Trophoblast cell (in vitro differentiated cells and primary cell): ENCODE results near the gene TRIM14.
A peak's percentile ranks its signal among the peaks of the same experiment; 100 is the strongest.

Source experiments
- DNase-seq, 2 donors: peaks; one replicate each; pipeline ENCODE4 v3.0.0-alpha.2; 2016
- H2AFZ ChIP-seq: 2 replicates; pipeline ENCODE4 v1.6.1; 2013; ENCODE audit warnings: low read length, moderate library complexity, mild to moderate bottlenecking; ENCODE audit not compliant: insufficient read depth, poor library complexity
- H2AK5ac ChIP-seq: 2 replicates; pipeline ENCODE4 v1.6.1; 2013; ENCODE audit warnings: mild to moderate bottlenecking, low read length
- H2BK120ac ChIP-seq: 2 replicates; pipeline ENCODE4 v1.6.1; 2013; ENCODE audit warnings: low read length, mild to moderate bottlenecking, moderate library complexity; ENCODE audit not compliant: insufficient read depth, poor library complexity
- H2BK12ac ChIP-seq: 2 replicates; pipeline ENCODE4 v1.6.1; 2013; ENCODE audit warnings: mild to moderate bottlenecking, low read length, moderate library complexity
- H2BK5ac ChIP-seq: 2 replicates; pipeline ENCODE4 v1.6.1; 2013; ENCODE audit warnings: low read length, low read depth, moderate library complexity, mild to moderate bottlenecking; ENCODE audit not compliant: poor library complexity
- H3K14ac ChIP-seq: 2 replicates; pipeline ENCODE4 v1.6.1; 2013; ENCODE audit warnings: mild to moderate bottlenecking, low read length
- H3K18ac ChIP-seq: 2 replicates; pipeline ENCODE4 v1.6.1; 2013; ENCODE audit warnings: mild to moderate bottlenecking, low read length
- H3K23ac ChIP-seq: 2 replicates; pipeline ENCODE4 v1.6.1; 2013; ENCODE audit warnings: low read length
- H3K27ac ChIP-seq: 2 replicates; pipeline ENCODE4 v1.5.1; 2013; ENCODE audit warnings: low read depth, mild to moderate bottlenecking, inconsistent platforms, low read length, moderate library complexity
- H3K27me3 ChIP-seq: 2 replicates; pipeline ENCODE4 v1.6.1; 2013; ENCODE audit warnings: inconsistent platforms, mild to moderate bottlenecking, low read length, moderate library complexity; ENCODE audit not compliant: insufficient read depth
- H3K36me3 ChIP-seq, 2 experiments: 1 replicate in 1 of 2; 2 replicates in 1 of 2; pipeline ENCODE4 v1.6.1; 2013; ENCODE audit warnings: low read length in 2 of 2, mild to moderate bottlenecking in 2 of 2, moderate library complexity in 1 of 2; ENCODE audit not compliant: insufficient read depth in 2 of 2, control insufficient read depth in 1 of 2
- H3K4ac ChIP-seq: 2 replicates; pipeline ENCODE4 v1.6.1; 2013; ENCODE audit warnings: low read depth, mild to moderate bottlenecking, low read length, moderate library complexity
- H3K4me1 ChIP-seq, 2 experiments: 1 replicate in 1 of 2; 2 replicates in 1 of 2; pipeline ENCODE4 v1.6.1; 2013; ENCODE audit warnings: low read length in 2 of 2, mild to moderate bottlenecking in 2 of 2, moderate library complexity in 1 of 2; ENCODE audit not compliant: insufficient read depth in 2 of 2, control insufficient read depth in 1 of 2
- H3K4me2 ChIP-seq: 2 replicates; pipeline ENCODE4 v1.6.1; 2013; ENCODE audit warnings: inconsistent platforms, mild to moderate bottlenecking, low read length, moderate library complexity
- H3K4me3 ChIP-seq: 2 replicates; pipeline ENCODE4 v1.5.1; 2013; ENCODE audit warnings: mild to moderate bottlenecking, low read depth, low read length, inconsistent platforms
- H3K79me1 ChIP-seq: one replicate; pipeline ENCODE4 v1.6.1; 2013; ENCODE audit warnings: low read length
- H3K79me2 ChIP-seq: 2 replicates; pipeline ENCODE4 v1.6.1; 2013; ENCODE audit warnings: low read length, mild to moderate bottlenecking; ENCODE audit not compliant: control insufficient read depth, insufficient read depth, poor library complexity
- H3K9ac ChIP-seq: 2 replicates; pipeline ENCODE4 v1.6.1; 2013; ENCODE audit warnings: mild to moderate bottlenecking, low read length
- H3K9me3 ChIP-seq: 2 replicates; pipeline ENCODE4 v1.6.1; 2013; ENCODE audit warnings: low read depth, mild to moderate bottlenecking, control low read depth, inconsistent platforms, low read length; ENCODE audit not compliant: insufficient read depth
- H4K12ac ChIP-seq: 2 replicates; pipeline ENCODE4 v1.6.1; 2013; ENCODE audit warnings: low read depth, mild to moderate bottlenecking, low read length, moderate library complexity
- H4K8ac ChIP-seq: 2 replicates; pipeline ENCODE4 v1.6.1; 2013; ENCODE audit warnings: low read depth, mild to moderate bottlenecking, low read length, moderate library complexity
- H4K91ac ChIP-seq: one replicate; pipeline ENCODE4 v1.6.1; 2013; ENCODE audit warnings: low read depth, mild to moderate bottlenecking, low read length, moderate library complexity
- WGBS: extraction: QIAGEN DNeasy Blood & Tissue Kit; methylation state at CpG from one replicate; pipeline ENCODE4 v1.1.7; 2013; ENCODE audit warnings: missing lambda C conversion rate; ENCODE audit not compliant: insufficient read length, insufficient coverage; ENCODE audit errors: extremely low coverage; 5-methylcytosine and 5-hydroxymethylcytosine counted together

The TRIM14 gene

DNA sequence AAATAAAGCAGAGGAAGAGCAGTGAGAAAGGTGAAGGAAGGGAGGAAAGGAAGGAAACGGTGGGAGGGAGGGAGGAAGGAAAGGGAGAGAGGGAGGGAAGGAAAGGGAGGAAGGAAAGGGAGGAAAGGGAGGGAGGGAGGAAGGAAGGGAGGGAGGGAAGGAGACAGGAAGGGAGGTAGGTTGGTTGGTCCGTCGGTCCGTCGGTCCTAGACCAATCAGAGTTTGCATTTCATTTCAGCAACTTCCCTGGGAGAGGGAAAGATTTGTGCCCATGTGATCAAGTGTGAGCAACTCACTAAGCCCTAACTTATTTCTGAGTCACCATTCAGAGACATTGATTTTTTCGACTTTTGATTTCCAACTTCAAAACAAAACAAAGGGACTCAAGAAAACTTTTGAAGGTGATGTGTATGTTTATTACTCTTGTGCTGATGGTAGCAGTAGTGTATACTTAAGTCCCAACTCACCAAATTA is 43.7 kb downstream of the TRIM14 start:
- peak in 1 of 2 donors; percentile 62 for DNase-seq
- Histone ChIP-seq H3K9ac (no peak overlapping the region), H3K36me3 (peaks cover 8 to 19% of the 10 kb centered on the region in 2 experiments), H3K27ac (no peak overlapping the region), H3K4me3 (no peak overlapping the region), H3K4me1 (peaks cover 3 to 4% of the 10 kb centered on the region in 2 experiments), H2AFZ (no peak overlapping the region), H3K14ac (no peak overlapping the region), H3K79me1 (peaks cover 1% of the 10 kb centered on the region), H4K8ac (no peak overlapping the region), H3K4ac (peak overlapping the region; percentile 21), H3K23ac (no peak overlapping the region), H2BK12ac (no peak overlapping the region), H3K4me2 (no peak overlapping the region), H4K91ac (no peak overlapping the region), H2AK5ac (no peak overlapping the region), H2BK120ac (no peak overlapping the region), H2BK5ac (no peak overlapping the region), H3K79me2 (no peaks in the 10 kb centered on the region), H3K27me3 (no peaks in the 10 kb centered on the region), H3K18ac (no peak overlapping the region), H4K12ac (no peak overlapping the region), H3K9me3 (peaks cover 2% of the 10 kb centered on the region)
- 100% methylated on average over 1 of the region's 6 CpGs for WGBS

DNA sequence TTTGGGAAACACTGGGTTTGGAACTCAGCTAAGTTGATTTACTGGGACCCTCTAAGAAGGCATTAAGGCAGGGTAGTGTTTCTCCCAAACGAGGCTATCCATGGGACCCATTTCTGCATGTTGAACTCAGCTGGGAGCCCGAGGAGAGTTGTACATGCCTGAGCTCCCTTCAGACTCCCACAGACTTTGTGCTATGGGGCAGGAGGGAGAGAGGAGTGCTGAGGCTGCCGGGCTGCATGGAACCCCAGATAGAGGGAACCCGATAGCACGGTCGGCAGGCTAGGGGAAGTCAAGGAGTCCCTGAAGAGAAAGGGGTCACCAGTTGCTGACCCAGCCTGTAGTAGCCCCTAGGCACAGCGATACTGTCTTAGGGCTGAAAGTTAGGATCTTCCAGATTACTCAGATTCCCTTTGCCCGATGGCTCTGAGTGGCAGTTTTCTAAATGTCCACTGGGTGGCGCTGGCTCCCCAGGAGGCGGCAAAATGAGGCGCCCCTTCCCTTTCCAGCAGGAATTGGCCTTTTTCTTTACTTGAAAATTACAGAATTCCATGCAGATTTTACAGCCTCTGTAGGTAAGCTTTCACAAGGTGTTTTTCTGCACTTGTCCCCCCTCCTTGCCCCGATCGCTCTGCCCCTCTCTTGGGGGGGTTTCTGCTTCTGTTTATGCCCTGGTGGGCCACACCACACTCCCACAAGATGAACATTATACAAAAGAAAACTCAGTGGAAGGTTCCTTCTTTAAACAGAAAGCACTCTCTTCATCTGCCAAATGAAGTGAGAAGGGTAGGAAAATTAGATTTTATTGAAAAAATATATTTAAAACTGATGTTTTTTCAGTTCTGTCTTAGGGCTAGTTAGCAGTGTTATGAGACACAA is 44.7 kb downstream of the TRIM14 start:
- Histone ChIP-seq H2BK12ac (no peak overlapping the region), H3K9me3 (peaks cover 2% of the 10 kb centered on the region), H3K79me2 (no peaks in the 10 kb centered on the region), H3K9ac (no peak overlapping the region), H3K4ac (no peak overlapping the region), H2AFZ (no peak overlapping the region), H3K79me1 (peaks cover 1% of the 10 kb centered on the region), H3K4me2 (no peak overlapping the region), H3K23ac (no peak overlapping the region), H4K8ac (no peak overlapping the region), H3K27ac (no peak overlapping the region), H3K4me3 (no peak overlapping the region), H3K27me3 (no peaks in the 10 kb centered on the region), H2AK5ac (no peak overlapping the region), H3K36me3 (peaks cover 8 to 15% of the 10 kb centered on the region in 2 experiments), H2BK5ac (no peak overlapping the region), H3K18ac (peak overlapping the region; percentile 63), H3K14ac (no peak overlapping the region), H3K4me1 (peaks cover 3 to 4% of the 10 kb centered on the region in 2 experiments), H4K12ac (no peak overlapping the region), H4K91ac (no peak overlapping the region), H2BK120ac (no peak overlapping the region)
- WGBS = no CpG with 5 or more reads among the region's 13 CpGs
- DNase-seq = peak; percentile 57 to 88

DNA sequence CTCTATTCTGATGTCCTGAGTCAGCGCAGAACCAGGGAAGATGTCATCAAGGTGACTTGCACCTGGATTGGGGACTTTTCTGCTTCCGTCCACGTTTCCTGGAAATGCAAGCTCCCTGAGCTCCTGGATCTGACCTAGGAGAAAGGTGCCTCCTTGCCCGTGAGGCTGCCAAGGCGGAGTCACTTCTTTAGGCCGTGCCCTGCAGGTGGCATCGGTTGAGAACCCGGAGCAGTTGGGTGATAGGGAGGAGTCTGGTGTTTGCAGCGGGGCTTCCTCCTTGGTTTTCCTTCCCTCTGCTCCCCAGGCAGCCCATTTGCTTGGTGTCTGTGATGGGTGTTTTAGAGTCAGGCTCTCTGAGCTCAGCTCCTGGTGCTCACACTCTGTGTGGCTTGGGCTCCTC is 47.3 kb downstream of the TRIM14 start:
- DNase-seq = no peak
- Histone ChIP-seq H3K14ac (no peak overlapping the region), H2BK120ac (no peak overlapping the region), H4K91ac (no peak overlapping the region), H3K4ac (no peak overlapping the region), H3K23ac (no peak overlapping the region), H3K36me3 (peaks cover 0 to 11% of the 10 kb centered on the region in 2 experiments), H4K8ac (no peak overlapping the region), H3K9me3 (peaks cover 2% of the 10 kb centered on the region), H3K79me2 (no peaks in the 10 kb centered on the region), H4K12ac (no peak overlapping the region), H3K27ac (no peak overlapping the region), H2BK12ac (no peak overlapping the region), H3K79me1 (peaks cover 1% of the 10 kb centered on the region), H3K18ac (no peak overlapping the region), H3K4me2 (no peak overlapping the region), H3K27me3 (no peaks in the 10 kb centered on the region), H2BK5ac (no peak overlapping the region), H2AFZ (no peak overlapping the region), H3K9ac (no peak overlapping the region), H3K4me3 (no peak overlapping the region), H2AK5ac (no peak overlapping the region), H3K4me1 (peaks cover 3 to 4% of the 10 kb centered on the region in 2 experiments)
- no CpG with 5 or more reads among the region's 9 CpGs for WGBS

DNA sequence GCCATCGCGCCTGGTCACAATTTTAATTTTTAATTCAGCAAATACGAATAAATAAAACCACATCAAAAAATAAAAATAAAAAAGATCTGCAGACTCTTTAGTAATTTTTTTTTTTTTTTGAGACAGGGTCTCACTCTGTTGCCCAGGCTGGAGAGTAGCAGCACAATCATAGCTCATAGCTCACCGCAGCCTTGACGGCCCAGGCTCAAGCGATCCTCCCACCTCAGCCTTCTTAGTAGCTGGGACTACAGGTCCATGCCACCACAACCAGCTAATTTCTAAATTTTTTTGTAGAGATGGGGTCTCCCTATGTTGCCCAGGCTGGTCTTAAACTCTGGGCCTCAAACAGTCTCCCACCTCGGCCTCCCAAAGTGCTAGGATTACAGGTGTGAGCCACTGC is 48.3 kb downstream of the TRIM14 start:
- Histone ChIP-seq H3K36me3 (peaks cover 0 to 11% of the 10 kb centered on the region in 2 experiments), H2AK5ac (no peak overlapping the region), H3K4me2 (no peak overlapping the region), H3K79me2 (no peaks in the 10 kb centered on the region), H2AFZ (no peak overlapping the region), H4K91ac (no peak overlapping the region), H3K79me1 (peaks cover 1% of the 10 kb centered on the region), H3K27ac (no peak overlapping the region), H2BK5ac (no peak overlapping the region), H3K14ac (no peak overlapping the region), H4K12ac (no peak overlapping the region), H3K4me3 (no peak overlapping the region), H3K4ac (no peak overlapping the region), H2BK12ac (no peak overlapping the region), H3K23ac (no peak overlapping the region), H4K8ac (no peak overlapping the region), H2BK120ac (no peak overlapping the region), H3K9me3 (peaks cover 2% of the 10 kb centered on the region), H3K9ac (no peak overlapping the region), H3K27me3 (no peaks in the 10 kb centered on the region), H3K18ac (no peak overlapping the region), H3K4me1 (no peaks in the 10 kb centered on the region)
- no peak for DNase-seq
- WGBS = 100% methylated on average over 1 of the region's 7 CpGs
